IPS-15b (cell line): ENCODE results near the gene DTX2.
"Not testable (repeated sequence)": the region's sequence is repeated elsewhere in the genome, so short reads cannot be mapped to it uniquely, and the experiment has no call there.

ENCODE experiments used
- H3K27me3 ChIP-seq: one replicate; pipeline ENCODE4 v1.6.1; 2013; ENCODE audit warnings: low read length; ENCODE audit not compliant: control insufficient read depth, insufficient read depth
- H3K36me3 ChIP-seq: one replicate; pipeline ENCODE4 v1.6.1; 2013; ENCODE audit warnings: low read length; ENCODE audit not compliant: control insufficient read depth, insufficient read depth
- H3K4me1 ChIP-seq: one replicate; pipeline ENCODE4 v1.6.1; 2013; ENCODE audit warnings: mild to moderate bottlenecking, low read length; ENCODE audit not compliant: control insufficient read depth, insufficient read depth
- H3K4me3 ChIP-seq: one replicate; pipeline ENCODE4 v1.5.1; 2013; ENCODE audit warnings: low read depth, low read length
- H3K9ac ChIP-seq: one replicate; pipeline ENCODE4 v1.6.1; 2013; ENCODE audit warnings: low read depth, mild to moderate bottlenecking, low read length
- H3K9me3 ChIP-seq: one replicate; pipeline ENCODE4 v1.6.1; 2013; ENCODE audit warnings: mild to moderate bottlenecking, low read length; ENCODE audit not compliant: control insufficient read depth, insufficient read depth

The DTX2 gene

GRCh38 chr7:76482660-76483059, 21.2 kb downstream of the DTX2 start:
- not testable (repeated sequence) for H3K9ac ChIP-seq, H3K4me1 ChIP-seq, H3K27me3 ChIP-seq, H3K36me3 ChIP-seq, H3K4me3 ChIP-seq, H3K9me3 ChIP-seq

GRCh38 chr7:76483081-76483480, 21.6 kb downstream of the DTX2 start:
- not testable (repeated sequence) for H3K27me3 ChIP-seq

GRCh38 chr7:76484456-76484855, 22.9 kb downstream of the DTX2 start:
- not testable (repeated sequence) for H3K27me3 ChIP-seq, H3K9me3 ChIP-seq, H3K4me3 ChIP-seq, H3K4me1 ChIP-seq, H3K36me3 ChIP-seq, H3K9ac ChIP-seq

More at GRCh38 chr7:76483081-76483480, 21.6 kb downstream of the DTX2 start:
- not testable (repeated sequence) for H3K4me3 ChIP-seq, H3K36me3 ChIP-seq, H3K9ac ChIP-seq, H3K4me1 ChIP-seq, H3K9me3 ChIP-seq

GRCh38 chr7:76485822-76486610, 24.5 kb downstream of the DTX2 start:
- H3K9ac ChIP-seq, H3K4me3 ChIP-seq, H3K36me3 ChIP-seq, H3K9me3 ChIP-seq, H3K4me1 ChIP-seq, H3K27me3 ChIP-seq: not testable (repeated sequence)

GRCh38 chr7:76486618-76487017, 25.1 kb downstream of the DTX2 start:
- H3K36me3 ChIP-seq, H3K27me3 ChIP-seq, H3K9ac ChIP-seq, H3K9me3 ChIP-seq, H3K4me3 ChIP-seq, H3K4me1 ChIP-seq: not testable (repeated sequence)

- not testable (repeated sequence) for H3K4me1 ChIP-seq, H3K36me3 ChIP-seq, H3K9ac ChIP-seq, H3K4me3 ChIP-seq, H3K9me3 ChIP-seq, H3K27me3 ChIP-seq
These were observed 26.5 kb downstream of the DTX2 start for GRCh38 chr7:76487969-76488368.

GRCh38 chr7:76492139-76492538, 30.6 kb downstream of the DTX2 start:
- not testable (repeated sequence) for H3K4me1 ChIP-seq, H3K9ac ChIP-seq, H3K27me3 ChIP-seq, H3K9me3 ChIP-seq, H3K4me3 ChIP-seq, H3K36me3 ChIP-seq

GRCh38 chr7:76495717-76496116, 34.2 kb downstream of the DTX2 start:
- not testable (repeated sequence) for H3K36me3 ChIP-seq, H3K4me3 ChIP-seq, H3K27me3 ChIP-seq, H3K9ac ChIP-seq, H3K9me3 ChIP-seq, H3K4me1 ChIP-seq

GRCh38 chr7:76497918-76498582, 36.5 kb downstream of the DTX2 start:
- not testable (repeated sequence) for H3K27me3 ChIP-seq, H3K9ac ChIP-seq, H3K4me1 ChIP-seq, H3K9me3 ChIP-seq, H3K36me3 ChIP-seq, H3K4me3 ChIP-seq

- H3K4me3 ChIP-seq, H3K9me3 ChIP-seq, H3K4me1 ChIP-seq, H3K27me3 ChIP-seq, H3K36me3 ChIP-seq, H3K9ac ChIP-seq: not testable (repeated sequence)
These were observed 37.2 kb downstream of the DTX2 start for GRCh38 chr7:76498583-76499200.

GRCh38 chr7:76499201-76499923, 37.9 kb downstream of the DTX2 start:
- not testable (repeated sequence) for H3K9me3 ChIP-seq

GRCh38 chr7:76499924-76500241, 38.4 kb downstream of the DTX2 start:
- not testable (repeated sequence) for H3K4me1 ChIP-seq, H3K9ac ChIP-seq, H3K36me3 ChIP-seq, H3K27me3 ChIP-seq, H3K4me3 ChIP-seq, H3K9me3 ChIP-seq

More at GRCh38 chr7:76499201-76499923, 37.9 kb downstream of the DTX2 start:
- H3K4me3 ChIP-seq, H3K27me3 ChIP-seq, H3K36me3 ChIP-seq, H3K9ac ChIP-seq, H3K4me1 ChIP-seq: not testable (repeated sequence)
